HFFc6 (cell line): Measurements from ENCODE around the gene AOC3. TPM values are rescaled to one million over a fixed set of nuclear protein-coding genes. Genes with fewer than 3 reads are reported as not detected.

Experiments used
- DNase-seq: peaks from one replicate; pipeline ENCODE4 v3.0.0-alpha.2; 2018
- H3K27ac Mint-ChIP-seq: 2 replicates; pipeline ENCODE4 v1.8.0; 2020; ENCODE audit warnings: mild to moderate bottlenecking, mixed read lengths
- H3K27me3 Mint-ChIP-seq: 2 replicates; pipeline ENCODE4 v1.8.0; 2021; ENCODE audit warnings: mild to moderate bottlenecking, moderate library complexity, mixed read lengths; ENCODE audit not compliant: insufficient read depth
- H3K36me3 Mint-ChIP-seq: 2 replicates; pipeline ENCODE4 v1.8.0; 2021; ENCODE audit warnings: low read depth, mixed read lengths
- H3K4me1 Mint-ChIP-seq: 2 replicates; pipeline ENCODE4 v1.8.0; 2020; ENCODE audit warnings: low read depth, mixed read lengths
- H3K4me3 Mint-ChIP-seq: 2 replicates; pipeline ENCODE4 v1.8.0; 2020; ENCODE audit warnings: mild to moderate bottlenecking, moderate library complexity, mixed read lengths
- H3K9me3 Mint-ChIP-seq: 2 replicates; pipeline ENCODE4 v1.8.0; 2020; ENCODE audit warnings: mild to moderate bottlenecking, mixed read lengths
- CTCF ChIP-seq: fragments of 200-600 bp; sonication (generic); IDR thresholded peaks from 2 replicates; pipeline ENCODE4 v1.5.0; 2021; ENCODE audit warnings: antibody characterized with exemption, mild to moderate bottlenecking
- microRNA-seq: library from miRNA; unstranded; fragments of <30 nt; microRNA quantifications from one replicate; pipeline ENCODE4, GENCODE V29; 2019
- total RNA-seq, 6 experiments: library from RNA; stranded (reverse); fragmentation: NEBNext Ultra II Directional; extraction: Animal tissue kit (Norgen Biotek cat#: 25700); gene quantifications; 2 replicates in 1 of 6; 3 replicates in 5 of 6; pipeline ENCODE4 v1.2.3, GENCODE V29; 2021

Gene AOC3
- total RNA-seq, 6 experiments from 2014 or later: 0.05 to 0.14 (median 0.06) TPM; not detected in 2

GRCh38 chr17:42904110-42904469 lies 53.1 kb downstream of the AOC3 start:
- H3K4me1 Mint-ChIP-seq: peaks cover 7% of the 10 kb centered on the region
- H3K27me3 Mint-ChIP-seq: peaks cover 45% of the 10 kb centered on the region
- H3K9me3 Mint-ChIP-seq: no peaks in the 10 kb centered on the region
- no peak overlapping the region for H3K4me3 Mint-ChIP-seq
- TF ChIP-seq CTCF: no peak
- no peaks in the 10 kb centered on the region for H3K36me3 Mint-ChIP-seq
- DNase-seq: no peak
- H3K27ac Mint-ChIP-seq: no peak overlapping the region

GRCh38 chr17:42906772-42907446 lies 55.9 kb downstream of the AOC3 start:
- Mint-ChIP-seq H3K4me1 (peaks cover 13% of the 10 kb centered on the region), H3K9me3 (no peaks in the 10 kb centered on the region), H3K27ac (no peak overlapping the region), H3K27me3 (peaks cover 36% of the 10 kb centered on the region), H3K36me3 (no peaks in the 10 kb centered on the region), H3K4me3 (no peak overlapping the region)
- TF ChIP-seq CTCF: no peak
- no peak for DNase-seq

Small RNA genes within 50 kb of the gene (microRNA-seq; reads per million reads assigned to microRNA genes)
- gene MIR6781: 3.1 reads per million

Other genes with a start within 250 kb of the AOC3 start
- gene RETREG3, start 241.8 kb upstream of the AOC3 start, total RNA-seq: 10 to 100 TPM; 42.5 to 61.1 (median 48.9) TPM
- gene TUBG1, start 241.5 kb upstream of the AOC3 start, total RNA-seq: 100 to 1,000 TPM in 5 of 6 experiments, 10 to 100 TPM in 1; 85.5 to 127 (median 112) TPM
- 10 to 100 TPM; 15.2 to 17.3 (median 16.9) TPM for gene TUBG2, start 191.9 kb upstream of the AOC3 start, total RNA-seq
- 10 to 100 TPM; 16.4 to 22.4 (median 19.1) TPM for gene PLEKHH3, start 174.2 kb upstream of the AOC3 start, total RNA-seq
- gene CCR10, start 169.4 kb upstream of the AOC3 start, total RNA-seq: 1 to 10 TPM; 1.7 to 2.9 (median 2.2) TPM
- 10 to 100 TPM; 26.0 to 43.7 (median 37.7) TPM for gene CNTNAP1, start 168.7 kb upstream of the AOC3 start, total RNA-seq
- gene EZH1, start 106.2 kb upstream of the AOC3 start, total RNA-seq: 10 to 100 TPM; 18.3 to 21.2 (median 19.2) TPM
- 1 to 10 TPM in 3 of 6 experiments, under 1 TPM in 3; 0.40 to 1.3 (median 0.80) TPM for gene RAMP2, start 90.0 kb upstream of the AOC3 start, total RNA-seq
- 10 to 100 TPM; 79.3 to 94.5 (median 90.5) TPM for gene VPS25, start 77.8 kb upstream of the AOC3 start, total RNA-seq
- 10 to 100 TPM; 22.2 to 33.0 (median 24.3) TPM for gene WNK4, start 70.6 kb upstream of the AOC3 start, total RNA-seq
- 10 to 100 TPM; 52.8 to 67.3 (median 61.1) TPM for gene COA3, start 52.5 kb upstream of the AOC3 start, total RNA-seq
- gene CNTD1, start 52.3 kb upstream of the AOC3 start, total RNA-seq: under 1 TPM in 1 of 6 experiments, not detected in 5; 0.19 TPM
- 100 to 1,000 TPM in 3 of 6 experiments, 10 to 100 TPM in 3; 95.6 to 113 (median 99.9) TPM for gene BECN1, start 26.9 kb upstream of the AOC3 start, total RNA-seq
- gene PSME3, start 17.8 kb upstream of the AOC3 start, total RNA-seq: 100 to 1,000 TPM; 153 to 184 (median 162) TPM
- gene AOC2, start 6.6 kb upstream of the AOC3 start, total RNA-seq: under 1 TPM; 0.20 to 0.78 (median 0.41) TPM
- not detected for gene G6PC1, start 49.6 kb downstream of the AOC3 start, total RNA-seq
- gene AARSD1, start 113.3 kb downstream of the AOC3 start, total RNA-seq: 10 to 100 TPM; 42.5 to 54.5 (median 47.1) TPM
- 1 to 10 TPM in 4 of 6 experiments, under 1 TPM in 2; 0.87 to 1.3 (median 1.1) TPM for gene PTGES3L, start 128.9 kb downstream of the AOC3 start, total RNA-seq
- 10 to 100 TPM in 5 of 6 experiments, 1 to 10 TPM in 1; 9.9 to 14.6 (median 10.3) TPM for gene RUNDC1, start 129.4 kb downstream of the AOC3 start, total RNA-seq
- 1,000 to 10,000 TPM; 1,047 to 1,349 (median 1,243) TPM for gene RPL27, start 147.2 kb downstream of the AOC3 start, total RNA-seq
- 10 to 100 TPM in 4 of 6 experiments, 1 to 10 TPM in 2; 6.3 to 22.4 (median 18.8) TPM for gene IFI35, start 155.6 kb downstream of the AOC3 start, total RNA-seq
- 100 to 1,000 TPM; 150 to 274 (median 244) TPM for gene VAT1, start 171.2 kb downstream of the AOC3 start, total RNA-seq
- under 1 TPM; 0.14 to 0.43 (median 0.37) TPM for gene RND2, start 174.0 kb downstream of the AOC3 start, total RNA-seq